Mucosa of descending colon (tissue), 3 donors: ENCODE data around the gene GYPE. TPM values are rescaled to one million over a fixed set of nuclear protein-coding genes. Genes with fewer than 3 reads are reported as not detected.

Experiments
- total RNA-seq, 3 donors: library from RNA; stranded (reverse); fragmentation: NEBNext Ultra II Directional in 2 of 3; extraction: Animal tissue kit (Norgen Biotek cat#: 25700) in 2 of 3; gene quantifications; one replicate each; pipeline versions ENCODE4 v1.2.1 to v1.2.4, GENCODE V29; 2021 to 2023
- donor health status: DM: no; HTN: no; CAD: no; lungs with moderate emphysema.
- donor health status: DM: no; HTN: no; CAD: no.
- donor health status: DM: no; HTN: yes; CAD: no.

GYPE gene
- total RNA-seq, 3 donors from 2014 or later, result 0.66 TPM; not detected in 2

Other genes starting within 250 kb of the GYPE start
- not detected for gene FREM3, start 204.9 kb downstream of the GYPE start, total RNA-seq
- gene GYPB, start 113.8 kb upstream of the GYPE start, total RNA-seq, result not detected
- not detected for gene GYPA, start 235.2 kb upstream of the GYPE start, total RNA-seq